ENCODE results near the gene KRT33B. TPM values are rescaled to one million over a fixed set of nuclear protein-coding genes. Genes with fewer than 3 reads are reported as not detected.

KRT33B gene
- total RNA-seq, 1 experiment from 2014 or later, result not detected

- Histone ChIP-seq H3K23ac (ENCODE audit: insufficient read length, low read depth, low read length) (no peak overlapping the region), H3K23me2 (ENCODE audit: insufficient read length, low read depth, low read length, poor library complexity, severe bottlenecking) (no peaks in the 10 kb centered on the region), H3K79me2 (ENCODE audit: insufficient read depth, low read length) (no peaks in the 10 kb centered on the region), H2BK5ac (ENCODE audit: insufficient read length, low read length) (no peak overlapping the region), H3K14ac (ENCODE audit: insufficient read depth, low read length) (no peak overlapping the region; the same call in 1 of the 2 replicates), H2AFZ (ENCODE audit: low read length) (no peak overlapping the region), H3K4me2 (ENCODE audit: insufficient read depth, insufficient read length, low read length) (no peak overlapping the region), H4K91ac (ENCODE audit: insufficient read length, low read depth, low read length) (no peak overlapping the region), H2BK12ac (ENCODE audit: insufficient read length, low read depth, low read length) (no peak overlapping the region), H4K20me1 (ENCODE audit: control insufficient read depth, insufficient read depth, insufficient read length) (no peaks in the 10 kb centered on the region), H3K27ac (ENCODE audit: insufficient read length, low read depth, low read length) (no peak overlapping the region), H3K56ac (ENCODE audit: insufficient read length, low read depth, low read length) (no peak overlapping the region), H3K4ac (ENCODE audit: low read depth, low read length) (no peak overlapping the region), H2BK15ac (ENCODE audit: low read depth, low read length) (no peak overlapping the region), H2AK5ac (ENCODE audit: insufficient read length, low read length) (no peak overlapping the region), H2BK20ac (ENCODE audit: low read depth, low read length, poor library complexity, severe bottlenecking) (no peak overlapping the region), H3K79me1 (ENCODE audit: insufficient read depth, low read depth, low read length, poor library complexity, severe bottlenecking) (no peaks in the 10 kb centered on the region), H4K5ac (ENCODE audit: insufficient read length, low read depth, low read length) (no peak overlapping the region), H3K9ac (ENCODE audit: extremely low read depth, insufficient read length, low read length) (no peak overlapping the region), H3K18ac (ENCODE audit: insufficient read length, low read depth, low read length) (no peak overlapping the region), H4K8ac (replicated peaks; ENCODE audit: insufficient read length, low read depth, low read length) (no peak overlapping the region), H2BK120ac (ENCODE audit: low read depth, low read length, poor library complexity, severe bottlenecking) (no peak overlapping the region), H3K9me3 (ENCODE audit: control insufficient read depth, low read depth, low read length) (no peaks in the 10 kb centered on the region), H3T11ph (ENCODE audit: low read length) (no peak overlapping the region), H3K27me3 (ENCODE audit: insufficient read depth, low read length) (no peaks in the 10 kb centered on the region), H3K4me1 (ENCODE audit: insufficient read depth, low read length) (no peaks in the 10 kb centered on the region)
- no peak overlapping the region for H3K27ac Mint-ChIP-seq
- H3K36me3 Mint-ChIP-seq (ENCODE audit: insufficient read depth in 1 of 3, low read depth in 3 of 3), result peaks cover 2 to 19% (median 3%) of the 10 kb centered on the region in 3 experiments
- WGBS (ENCODE audit: extremely low coverage, insufficient read length, low lambda C conversion rate), result no CpG with 5 or more reads among the region's 2 CpGs
- H3K4me1 Mint-ChIP-seq, result peaks cover 0 to 2% of the 10 kb centered on the region in 2 experiments; a peak in 1 of 4 replicates
- peaks cover 17% of the 10 kb centered on the region for H3K27me3 Mint-ChIP-seq (ENCODE audit: low read depth)
- H3K4me3 Mint-ChIP-seq, result no peak overlapping the region
- DNase-seq, result no peak
- H3K9me3 Mint-ChIP-seq, result peaks cover 13 to 20% of the 10 kb centered on the region in 2 experiments
- TF ChIP-seq CTCF (conservative IDR thresholded peaks at IDR 0.05), result no peak
Observed at GRCh38 chr17:41339571-41340172, 29.9 kb downstream of the KRT33B start.

Data from H9 (cell line).